Measurements from ENCODE around the gene CELF4.

Gene CELF4

GRCh38 chr18:37403100-37403781 lies 162.4 kb downstream of the CELF4 start:
- Histone ChIP-seq H3K79me2 (ENCODE audit: insufficient read depth, low read length) (no peaks in the 10 kb centered on the region), H3K9me3 (ENCODE audit: insufficient read depth, low read length) (no peaks in the 10 kb centered on the region), H3K4me2 (ENCODE audit: low read depth, low read length, poor library complexity, severe bottlenecking) (no peak overlapping the region), H3K36me3 (ENCODE audit: low read length) (no peaks in the 10 kb centered on the region), H4K20me1 (ENCODE audit: low read depth, low read length) (no peaks in the 10 kb centered on the region), H3K27ac (ENCODE audit: low read depth, low read length) (no peak overlapping the region), H3K9me2 (replicated peaks; ENCODE audit: insufficient read depth, low read length) (no peaks in the 10 kb centered on the region), H2AFZ (ENCODE audit: low read depth, low read length, severe bottlenecking) (no peak overlapping the region), H3K9ac (ENCODE audit: low read length) (no peak overlapping the region), H3F3A (ENCODE audit: insufficient read depth) (no peaks in the 10 kb centered on the region), H3K4me3 (ENCODE audit: insufficient read depth, low read length, poor library complexity, severe bottlenecking) (no peak overlapping the region), H3K27me3 (ENCODE audit: low read length) (no peaks in the 10 kb centered on the region)
- TF ChIP-seq, protein P1, sequence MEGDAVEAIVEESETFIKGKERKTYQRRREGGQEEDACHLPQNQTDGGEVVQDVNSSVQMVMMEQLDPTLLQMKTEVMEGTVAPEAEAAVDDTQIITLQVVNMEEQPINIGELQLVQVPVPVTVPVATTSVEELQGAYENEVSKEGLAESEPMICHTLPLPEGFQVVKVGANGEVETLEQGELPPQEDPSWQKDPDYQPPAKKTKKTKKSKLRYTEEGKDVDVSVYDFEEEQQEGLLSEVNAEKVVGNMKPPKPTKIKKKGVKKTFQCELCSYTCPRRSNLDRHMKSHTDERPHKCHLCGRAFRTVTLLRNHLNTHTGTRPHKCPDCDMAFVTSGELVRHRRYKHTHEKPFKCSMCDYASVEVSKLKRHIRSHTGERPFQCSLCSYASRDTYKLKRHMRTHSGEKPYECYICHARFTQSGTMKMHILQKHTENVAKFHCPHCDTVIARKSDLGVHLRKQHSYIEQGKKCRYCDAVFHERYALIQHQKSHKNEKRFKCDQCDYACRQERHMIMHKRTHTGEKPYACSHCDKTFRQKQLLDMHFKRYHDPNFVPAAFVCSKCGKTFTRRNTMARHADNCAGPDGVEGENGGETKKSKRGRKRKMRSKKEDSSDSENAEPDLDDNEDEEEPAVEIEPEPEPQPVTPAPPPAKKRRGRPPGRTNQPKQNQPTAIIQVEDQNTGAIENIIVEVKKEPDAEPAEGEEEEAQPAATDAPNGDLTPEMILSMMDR (IDR thresholded peaks at IDR 0.05; ENCODE audit: insufficient read depth, low read length, poor library complexity, severe bottlenecking), result no peak
- no peak for TF ChIP-seq EZH2phosphoT487 (conservative IDR thresholded peaks at IDR 0.05; ENCODE audit: low read length)

DNA sequence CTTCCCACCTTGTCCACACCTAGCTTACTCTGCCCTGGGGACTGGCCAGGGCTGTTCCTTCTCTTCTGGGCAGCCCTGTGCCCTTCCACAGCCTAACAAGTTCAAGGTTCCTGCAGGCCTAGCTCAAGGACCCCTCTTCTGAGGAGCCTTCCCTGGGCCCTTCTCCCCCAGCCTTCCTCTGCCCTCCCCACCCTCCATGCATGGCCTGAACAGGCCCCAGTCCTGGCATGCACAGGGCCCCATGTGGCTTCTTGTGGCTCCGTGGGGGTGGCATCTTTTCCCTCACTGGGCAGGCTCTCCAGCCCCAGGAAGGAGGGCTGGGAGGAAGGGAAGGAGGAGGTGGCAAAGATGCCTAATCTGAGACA lies 162.9 kb downstream of the CELF4 start:
- no peaks in the 10 kb centered on the region for H3K27me3 ChIP-seq (ENCODE audit: low read length)
- H3K36me3 ChIP-seq (ENCODE audit: low read length), result no peaks in the 10 kb centered on the region
- TF ChIP-seq, protein P1 (IDR thresholded peaks at IDR 0.05; ENCODE audit: insufficient read depth, low read length, poor library complexity, severe bottlenecking), result no peak
- no peak for TF ChIP-seq EZH2phosphoT487 (conservative IDR thresholded peaks at IDR 0.05; ENCODE audit: low read length)
- no peak overlapping the region for H3K9ac ChIP-seq (ENCODE audit: low read length)
- no peaks in the 10 kb centered on the region for H3K9me3 ChIP-seq (ENCODE audit: insufficient read depth, low read length)
- H3K4me2 ChIP-seq (ENCODE audit: low read depth, low read length, poor library complexity, severe bottlenecking), result no peak overlapping the region
- H3K4me3 ChIP-seq (ENCODE audit: insufficient read depth, low read length, poor library complexity, severe bottlenecking), result no peak overlapping the region
- no peaks in the 10 kb centered on the region for H3K9me2 ChIP-seq (replicated peaks; ENCODE audit: insufficient read depth, low read length)
- H3K79me2 ChIP-seq (ENCODE audit: insufficient read depth, low read length), result no peaks in the 10 kb centered on the region
- no peak overlapping the region for H3K27ac ChIP-seq (ENCODE audit: low read depth, low read length)
- H3F3A ChIP-seq (ENCODE audit: insufficient read depth), result no peaks in the 10 kb centered on the region
- no peak overlapping the region for H2AFZ ChIP-seq (ENCODE audit: low read depth, low read length, severe bottlenecking)
- H4K20me1 ChIP-seq (ENCODE audit: low read depth, low read length), result no peaks in the 10 kb centered on the region

- Histone ChIP-seq H3K4me2 (ENCODE audit: low read depth, low read length, poor library complexity, severe bottlenecking) (no peak overlapping the region), H2AFZ (ENCODE audit: low read depth, low read length, severe bottlenecking) (no peak overlapping the region), H3K4me3 (ENCODE audit: insufficient read depth, low read length, poor library complexity, severe bottlenecking) (no peak overlapping the region), H3K27ac (ENCODE audit: low read depth, low read length) (no peak overlapping the region), H3K9me3 (ENCODE audit: insufficient read depth, low read length) (no peaks in the 10 kb centered on the region), H3K79me2 (ENCODE audit: insufficient read depth, low read length) (no peaks in the 10 kb centered on the region), H3F3A (ENCODE audit: insufficient read depth) (no peaks in the 10 kb centered on the region), H3K9ac (ENCODE audit: low read length) (no peak overlapping the region), H3K9me2 (replicated peaks; ENCODE audit: insufficient read depth, low read length) (no peaks in the 10 kb centered on the region), H4K20me1 (ENCODE audit: low read depth, low read length) (no peaks in the 10 kb centered on the region), H3K27me3 (ENCODE audit: low read length) (no peaks in the 10 kb centered on the region), H3K36me3 (ENCODE audit: low read length) (no peaks in the 10 kb centered on the region)
- no peak for TF ChIP-seq EZH2phosphoT487 (conservative IDR thresholded peaks at IDR 0.05; ENCODE audit: low read length)
- TF ChIP-seq, protein P1 (IDR thresholded peaks at IDR 0.05; ENCODE audit: insufficient read depth, low read length, poor library complexity, severe bottlenecking), result no peak
Observed at GRCh38 chr18:37400802-37401201, 164.8 kb downstream of the CELF4 start.
